ENCODE data around the gene MAP4K4.

DNA sequence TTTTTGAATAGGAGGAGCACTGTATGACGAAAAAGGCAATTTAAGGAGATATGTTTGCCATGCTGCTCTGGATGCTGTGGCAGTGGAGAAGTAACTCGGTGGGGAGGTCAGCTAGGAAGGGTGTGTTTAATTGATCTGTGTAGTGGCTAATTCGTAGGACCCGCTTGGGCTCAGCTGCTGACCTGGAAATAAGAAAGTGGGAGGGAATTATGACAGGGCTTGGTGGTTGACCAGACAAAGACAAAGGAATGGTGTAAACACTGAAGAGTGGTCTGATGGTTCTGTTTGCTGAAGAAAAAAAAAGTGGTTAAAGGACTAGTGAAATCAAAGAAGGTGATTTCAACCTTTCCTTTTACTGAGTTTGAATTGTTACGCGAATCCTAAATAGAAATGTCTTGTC, 146.0 kb downstream of the MAP4K4 start:
- TF ChIP-seq CTCF (IDR thresholded peaks at IDR 0.05; ENCODE audit: low read depth, low read length) (no peak), EZH2phosphoT487 (IDR thresholded peaks at IDR 0.05; ENCODE audit: low read depth) (no peak)
